ENCODE data around the gene APOA1. TPM values are rescaled to one million over a fixed set of nuclear protein-coding genes. Genes with fewer than 3 reads are reported as not detected.

APOA1 gene
- total and polyA plus RNA-seq, 2 of the 4 experiments (the other 2 are of a cell fraction): 0.18 to 0.89 TPM

- POLR2A ChIA-PET (ENCODE audit: unreplicated experiment): no interaction called here
- dilution Hi-C loops (cut with HindIII; ENCODE audit: low sequenced_read_pairs, unreplicated experiment) (no loop called here), intact Hi-C loops (cut with micrococcal nuclease) (no loop called here), in situ Hi-C loops (cut with MboI; ENCODE audit: low sequenced_read_pairs) (no loop called here)
- WGBS, 2 experiments (ENCODE audit: extremely low coverage in 2 of 2, insufficient read length in 1 of 2): no CpG with 5 or more reads among the region's 5 CpGs
- ATAC-seq (ENCODE audit: low read depth): no peak
- BruUV-seq (replicated peaks): no TSS peak
- Histone ChIP-seq H2BK15ac (ENCODE audit: low read depth, low read length) (no peak overlapping the region), H4K20me1 (ENCODE audit: insufficient read depth, low read length) (no peaks in the 10 kb centered on the region), H3K27ac (ENCODE audit: insufficient read depth, low read length) (no peak overlapping the region), H3K4me3 (ENCODE audit: insufficient read depth, low read depth, low read length) (no peak overlapping the region), H2BK20ac (ENCODE audit: low read depth, low read length) (no peak overlapping the region), H2BK5ac (ENCODE audit: low read depth, low read length, poor library complexity, severe bottlenecking) (no peak overlapping the region), H3K14ac (replicated peaks; ENCODE audit: low read depth, low read length) (no peak overlapping the region), H4K91ac (ENCODE audit: insufficient read depth, low read depth, low read length) (no peak overlapping the region), H3K23ac (ENCODE audit: low read depth, low read length) (no peak overlapping the region), H3K9me1 (ENCODE audit: insufficient read depth, low read length) (no peaks in the 10 kb centered on the region), H3K36me3 (ENCODE audit: control insufficient read depth, insufficient read depth, low read length) (no peaks in the 10 kb centered on the region), H3K18ac (ENCODE audit: low read depth, low read length) (no peak overlapping the region), H3K9ac (ENCODE audit: low read depth, low read length) (no peak overlapping the region), H3K9me3 (ENCODE audit: control insufficient read depth, insufficient read depth, low read length) (no peaks in the 10 kb centered on the region), H4K8ac (ENCODE audit: low read depth in 2 of 2, low read length in 2 of 2) (no peak overlapping the region), H2AK9ac (replicated peaks; ENCODE audit: low read depth, low read length, poor library complexity) (no peak overlapping the region), H3K4me1 (ENCODE audit: control insufficient read depth, insufficient read depth, low read length) (peaks cover 4% of the 10 kb centered on the region; the same call in 1 of the 2 replicates), H2AK5ac (ENCODE audit: low read depth, low read length) (no peak overlapping the region), H3K56ac (ENCODE audit: extremely low read depth, insufficient read depth, low read length) (no peak overlapping the region), H3K4me2 (ENCODE audit: low read depth, low read length) (no peak overlapping the region), H2BK120ac (ENCODE audit: low read depth, low read length) (no peak overlapping the region), H3K27me3 (ENCODE audit: control insufficient read depth, insufficient read depth, low read length) (peaks cover 19% of the 10 kb centered on the region; the same call in 1 of the 2 replicates), H4K5ac (ENCODE audit: low read depth, low read length) (no peak overlapping the region), H3K4ac (ENCODE audit: low read depth, low read length) (no peak overlapping the region), H3K79me1 (ENCODE audit: low read depth in 1 of 2, low read length in 2 of 2) (no peaks in the 10 kb centered on the region), H2AFZ (replicated peaks; ENCODE audit: low read length, poor library complexity) (no peak overlapping the region)
- no peak for DNase-seq
- CTCF ChIA-PET: no interaction called here
- TF ChIP-seq ELK1 (IDR thresholded peaks at IDR 0.05; ENCODE audit: borderline replicate concordance, low read depth, low read length) (no peak), RFX5 (IDR thresholded peaks at IDR 0.05; ENCODE audit: low read depth, low read length) (no peak), CEBPB (IDR thresholded peaks at IDR 0.05; ENCODE audit: low read depth, low read length) (no peak), MXI1 (IDR thresholded peaks at IDR 0.05; ENCODE audit: borderline replicate concordance, low read depth, low read length) (no peak)
These were observed 12.0 kb downstream of the APOA1 start for GRCh38 chr11:116825434-116825833.

Measured in IMR-90 (cell line).